PC-3 (cell line): ENCODE results near the gene CCDC110. TPM values are rescaled to one million over a fixed set of nuclear protein-coding genes. Genes with fewer than 3 reads are reported as not detected.

Experiments used
- ATAC-seq: fragments of 200-7000 bp; cut with Tn5 transposase; 2 replicates; pipeline ENCODE4 v1.9.1; 2020; ENCODE audit warnings: mild to moderate bottlenecking, moderate library complexity
- BruUV-seq: library from RNA; stranded (reverse); fragments of 400-500 nt; replicated peaks from 2 replicates; lab custom pipeline; 2021; lab: Mats Ljungman, UMichigan
- CTCF ChIA-PET: fragments of 300-600 bp; sonication (Branson Sonifier 250); formaldehyde crosslinking; loops from one replicate; lab custom pipeline; 2022; ENCODE audit warnings: antibody characterized with exemption; lab: Charles Lee
- POLR2A ChIA-PET: fragments of 300-600 bp; sonication (Branson Sonifier 250); formaldehyde crosslinking; loops from one replicate; lab custom pipeline; 2022; ENCODE audit warnings: antibody characterized with exemption; ENCODE audit not compliant: unreplicated experiment; lab: Charles Lee
- DNase-seq: peaks from one replicate; pipeline ENCODE4 v3.0.0-alpha.2; 2015
- H2AFZ ChIP-seq: fragments of 300-600 bp; sonication (generic); 2 replicates; pipeline ENCODE4 v1.6.0; 2016; ENCODE audit warnings: antibody characterized with exemption, low read length
- H3F3A ChIP-seq: fragments of 300-600 bp; sonication (generic); one replicate; pipeline ENCODE4 v1.6.0; 2017; ENCODE audit warnings: antibody characterized with exemption, low read length, control low read depth, mild to moderate bottlenecking; ENCODE audit not compliant: unreplicated experiment
- H3K27ac ChIP-seq: fragments of 300-600 bp; sonication (generic); 2 replicates; pipeline ENCODE4 v1.5.1; 2016; ENCODE audit warnings: mild to moderate bottlenecking, low read length
- H3K27me3 ChIP-seq: fragments of 300-600 bp; sonication (generic); 2 replicates; pipeline ENCODE4 v1.6.1; 2016; ENCODE audit warnings: low read length, mixed read lengths
- H3K36me3 ChIP-seq: fragments of 300-600 bp; sonication (generic); 2 replicates; pipeline ENCODE4 v1.6.1; 2016; ENCODE audit warnings: low read depth, mixed run types, low read length, mixed read lengths
- H3K4me1 ChIP-seq: fragments of 300-600 bp; sonication (generic); 2 replicates; pipeline ENCODE4 v1.5.1; 2016; ENCODE audit warnings: low read length; ENCODE audit not compliant: insufficient read depth
- H3K4me2 ChIP-seq: fragments of 300-600 bp; sonication (generic); 2 replicates; pipeline ENCODE4 v1.6.0; 2016; ENCODE audit warnings: low read length
- H3K4me3 ChIP-seq: fragments of 300-600 bp; sonication (generic); 2 replicates; pipeline ENCODE4 v1.5.1; 2016; ENCODE audit warnings: mild to moderate bottlenecking, low read length, mixed read lengths
- H3K79me2 ChIP-seq: fragments of 300-600 bp; sonication (generic); 2 replicates; pipeline ENCODE4 v1.6.1; 2017; ENCODE audit warnings: low read length, mixed read lengths
- H3K9ac ChIP-seq: fragments of 300-600 bp; sonication (generic); 2 replicates; pipeline ENCODE4 v1.6.0; 2016; ENCODE audit warnings: mild to moderate bottlenecking, low read length
- H3K9me2 ChIP-seq: fragments of 300-600 bp; sonication (generic); replicated peaks from 2 replicates; pipeline ENCODE4 v1.6.1; 2016; ENCODE audit warnings: mixed run types, low read length, mixed read lengths
- H3K9me3 ChIP-seq: fragments of 300-600 bp; sonication (generic); 2 replicates; pipeline ENCODE4 v1.6.1; 2016; ENCODE audit warnings: low read length, mixed read lengths
- H4K20me1 ChIP-seq: fragments of 300-600 bp; sonication (generic); 2 replicates; pipeline ENCODE4 v1.6.1; 2016; ENCODE audit warnings: low read length, mixed read lengths
- EZH2 ChIP-seq: fragments of 300-600 bp; sonication (generic); IDR thresholded peaks from one replicate; pipeline ENCODE4 v1.6.1; 2017; ENCODE audit warnings: antibody characterized with exemption, mild to moderate bottlenecking, low read length; ENCODE audit not compliant: unreplicated experiment
- EZH2phosphoT487 ChIP-seq: fragments of 300-600 bp; sonication (generic); IDR thresholded peaks from 2 replicates; pipeline ENCODE4 v1.6.1; 2018; ENCODE audit warnings: mild to moderate bottlenecking, antibody characterized with exemption, low read length, borderline replicate concordance
- intact Hi-C: fragments of 100-400 bp; cut with micrococcal nuclease; formaldehyde crosslinking; loops from 2 replicates; pipeline ENCODE4 v1.9.0; 2023
- total RNA-seq: library from RNA; depleted of rRNA; stranded (reverse); fragments of >200 nt; gene quantifications from 2 replicates; pipeline ENCODE4 v1.2.3, GENCODE V29; 2014
- TF ChIP-seq, protein P1 (sequence below): fragments of 300-600 bp; sonication (generic); conservative IDR thresholded peaks from 2 replicates; pipeline ENCODE4 v1.5.1; 2017; ENCODE audit warnings: antibody characterized with exemption, low read depth, mild to moderate bottlenecking, low read length

The CCDC110 gene
- total RNA-seq, 1 experiment from 2014 or later = 0.62 TPM

GRCh38 chr4:185408432-185408831 is 63.1 kb downstream of the CCDC110 start:
- Histone ChIP-seq H3K9me2 (no peaks in the 10 kb centered on the region), H4K20me1 (no peaks in the 10 kb centered on the region), H3K4me3 (no peak overlapping the region), H3K79me2 (no peaks in the 10 kb centered on the region), H3F3A (no peaks in the 10 kb centered on the region), H3K4me1 (no peaks in the 10 kb centered on the region), H3K27me3 (no peaks in the 10 kb centered on the region), H3K9me3 (no peaks in the 10 kb centered on the region), H3K4me2 (no peak overlapping the region), H3K27ac (no peak overlapping the region), H3K9ac (no peak overlapping the region), H3K36me3 (no peaks in the 10 kb centered on the region; the same call in 1 of the 2 replicates), H2AFZ (no peak overlapping the region)
- TF ChIP-seq EZH2phosphoT487 (no peak), EZH2 (no peak)
- TF ChIP-seq, protein P1, sequence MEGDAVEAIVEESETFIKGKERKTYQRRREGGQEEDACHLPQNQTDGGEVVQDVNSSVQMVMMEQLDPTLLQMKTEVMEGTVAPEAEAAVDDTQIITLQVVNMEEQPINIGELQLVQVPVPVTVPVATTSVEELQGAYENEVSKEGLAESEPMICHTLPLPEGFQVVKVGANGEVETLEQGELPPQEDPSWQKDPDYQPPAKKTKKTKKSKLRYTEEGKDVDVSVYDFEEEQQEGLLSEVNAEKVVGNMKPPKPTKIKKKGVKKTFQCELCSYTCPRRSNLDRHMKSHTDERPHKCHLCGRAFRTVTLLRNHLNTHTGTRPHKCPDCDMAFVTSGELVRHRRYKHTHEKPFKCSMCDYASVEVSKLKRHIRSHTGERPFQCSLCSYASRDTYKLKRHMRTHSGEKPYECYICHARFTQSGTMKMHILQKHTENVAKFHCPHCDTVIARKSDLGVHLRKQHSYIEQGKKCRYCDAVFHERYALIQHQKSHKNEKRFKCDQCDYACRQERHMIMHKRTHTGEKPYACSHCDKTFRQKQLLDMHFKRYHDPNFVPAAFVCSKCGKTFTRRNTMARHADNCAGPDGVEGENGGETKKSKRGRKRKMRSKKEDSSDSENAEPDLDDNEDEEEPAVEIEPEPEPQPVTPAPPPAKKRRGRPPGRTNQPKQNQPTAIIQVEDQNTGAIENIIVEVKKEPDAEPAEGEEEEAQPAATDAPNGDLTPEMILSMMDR = no peak
- POLR2A ChIA-PET = no interaction called here
- no peak for DNase-seq
- no peak for ATAC-seq
- intact Hi-C loops = loop anchor here (10.0 kb wide), 1 partner anchor 186 kb away; no protein-coding TSS in a partner anchor
- CTCF ChIA-PET = no interaction called here
- BruUV-seq = no TSS peak

DNA sequence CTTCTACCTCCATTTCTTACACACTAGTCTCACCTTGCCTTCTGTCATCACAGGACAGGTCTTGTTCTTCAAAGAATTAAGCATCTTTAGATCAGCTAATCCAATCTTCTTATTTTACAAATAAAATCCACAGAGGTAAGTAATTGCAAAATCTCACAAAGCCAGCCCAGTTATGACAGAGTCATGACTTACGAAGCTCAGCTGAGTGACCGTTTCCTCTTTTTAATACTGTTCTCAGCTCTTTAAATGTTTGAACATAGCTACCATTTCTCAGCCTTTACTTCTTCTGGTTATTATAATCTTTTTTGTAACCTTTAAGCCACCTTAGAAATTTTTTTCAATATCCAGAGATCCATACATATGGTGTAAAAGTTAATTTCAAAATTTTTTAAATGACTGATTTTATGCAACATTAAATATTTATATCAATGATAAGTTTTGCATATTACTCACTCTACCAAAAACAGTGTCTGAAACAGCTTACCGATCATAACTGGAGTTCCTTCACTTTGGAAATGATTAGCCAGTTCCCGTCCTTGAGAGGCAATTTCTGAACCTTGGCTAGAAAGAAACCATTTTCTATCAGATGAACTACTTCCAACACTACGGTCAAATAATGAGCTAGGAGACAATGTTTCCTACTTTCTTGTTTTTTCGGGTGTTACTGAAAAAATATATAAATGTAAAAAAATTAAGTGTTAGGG is 66.1 kb downstream of the CCDC110 start:
- no peak for DNase-seq
- no peak for ATAC-seq
- ChIA-PET CTCF (no interaction called here), POLR2A (interaction anchor here (0.6 kb wide), 1 partner anchor 27 kb away, joined by 3 read pairs; no protein-coding TSS in a partner anchor)
- Histone ChIP-seq H3K4me2 (no peak overlapping the region), H3K9ac (no peak overlapping the region), H3K36me3 (peaks cover 3% of the 10 kb centered on the region; the same call in 1 of the 2 replicates), H2AFZ (no peak overlapping the region), H3K79me2 (no peaks in the 10 kb centered on the region), H3K9me3 (no peaks in the 10 kb centered on the region), H3K4me1 (no peaks in the 10 kb centered on the region), H3K27me3 (no peaks in the 10 kb centered on the region), H4K20me1 (no peaks in the 10 kb centered on the region), H3F3A (no peaks in the 10 kb centered on the region), H3K9me2 (no peaks in the 10 kb centered on the region), H3K4me3 (no peak overlapping the region), H3K27ac (no peak overlapping the region)
- no TSS peak for BruUV-seq
- intact Hi-C loops = loop anchor here (10.0 kb wide), 1 partner anchor 189 kb away; no protein-coding TSS in a partner anchor
- TF ChIP-seq EZH2 (no peak), EZH2phosphoT487 (no peak)
- TF ChIP-seq, protein P1 = no peak

- TF ChIP-seq, protein P1 = no peak
- TF ChIP-seq EZH2 (no peak), EZH2phosphoT487 (no peak)
- Histone ChIP-seq H3K36me3 (peaks cover 8% of the 10 kb centered on the region; the same call in 1 of the 2 replicates), H3K9ac (no peak overlapping the region), H4K20me1 (no peaks in the 10 kb centered on the region), H3K4me1 (no peaks in the 10 kb centered on the region), H3K9me3 (no peaks in the 10 kb centered on the region), H3K79me2 (no peaks in the 10 kb centered on the region), H3K4me3 (no peak overlapping the region), H3K27ac (no peak overlapping the region), H3K27me3 (no peaks in the 10 kb centered on the region), H3K9me2 (no peaks in the 10 kb centered on the region), H2AFZ (no peak overlapping the region), H3F3A (no peaks in the 10 kb centered on the region), H3K4me2 (no peak overlapping the region)
- ChIA-PET CTCF (interaction anchor here (0.5 kb wide), 1 partner anchor 23 kb away, joined by 7 read pairs; no protein-coding TSS in a partner anchor), POLR2A (no interaction called here)
- no TSS peak for BruUV-seq
- intact Hi-C loops = loop anchor here (10.0 kb wide), 1 partner anchor 191 kb away; no protein-coding TSS in a partner anchor
- no peak for ATAC-seq
- no peak for DNase-seq
Measured at GRCh38 chr4:185404031-185404430, 67.5 kb downstream of the CCDC110 start.
